HG03108 (cell line): ENCODE results near the gene A4GALT.
"Not testable (repeated sequence)": the region's sequence is repeated elsewhere in the genome, so short reads cannot be mapped to it uniquely, and the experiment has no call there.

ENCODE experiments used
- ATAC-seq: cut with Tn5 transposase; IDR thresholded peaks from one replicate; pipeline ENCODE4 v1.9.1; 2021; ENCODE audit warnings: moderate library complexity; ENCODE audit not compliant: unreplicated experiment

A4GALT gene

DNA sequence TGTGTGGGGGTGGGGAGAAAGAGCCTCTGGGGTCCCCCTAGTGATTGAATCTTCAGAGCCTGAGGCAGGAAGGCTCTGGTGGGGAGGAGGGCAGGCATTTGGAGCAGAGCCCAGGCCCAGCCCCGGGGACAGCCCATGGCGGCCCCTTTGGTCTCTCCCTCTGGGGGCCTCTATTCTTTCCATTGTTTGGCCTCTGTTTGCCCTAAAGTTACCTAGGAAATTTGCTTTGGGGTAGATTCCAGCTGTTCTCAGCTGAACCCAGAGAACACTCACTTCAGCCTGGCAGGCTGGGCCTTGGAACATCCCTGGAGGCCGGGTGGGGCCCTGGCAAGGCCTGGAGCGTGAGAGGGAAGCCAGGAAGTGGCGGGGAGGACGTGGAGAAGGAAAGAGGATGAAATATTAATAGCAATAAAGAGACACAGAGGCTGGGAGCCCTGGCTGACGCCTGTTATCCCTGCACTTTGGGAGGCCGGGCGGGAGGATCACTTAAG lies 22.9 kb upstream of the A4GALT start:
- no peak for ATAC-seq

DNA sequence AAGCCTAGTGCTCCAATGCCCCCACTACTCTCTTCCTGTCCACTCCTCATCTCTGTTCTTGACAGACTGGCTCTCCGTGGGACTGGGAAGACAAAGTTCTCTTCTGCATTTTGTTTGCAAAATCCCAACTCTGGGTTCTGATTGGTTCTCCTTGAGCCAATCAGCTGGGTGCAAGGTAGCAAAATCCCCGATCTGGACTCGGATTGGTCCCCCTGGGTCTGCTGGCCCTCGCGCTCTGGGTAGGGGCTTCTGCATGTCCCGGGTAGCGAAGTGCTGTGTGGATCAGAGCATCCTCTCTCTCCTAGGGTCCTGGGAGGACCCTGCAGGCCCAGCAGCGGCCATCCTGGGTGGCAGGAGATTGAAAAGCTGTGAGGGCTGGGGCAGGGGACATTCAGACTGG lies 22.3 kb upstream of the A4GALT start:
- no peak for ATAC-seq

DNA sequence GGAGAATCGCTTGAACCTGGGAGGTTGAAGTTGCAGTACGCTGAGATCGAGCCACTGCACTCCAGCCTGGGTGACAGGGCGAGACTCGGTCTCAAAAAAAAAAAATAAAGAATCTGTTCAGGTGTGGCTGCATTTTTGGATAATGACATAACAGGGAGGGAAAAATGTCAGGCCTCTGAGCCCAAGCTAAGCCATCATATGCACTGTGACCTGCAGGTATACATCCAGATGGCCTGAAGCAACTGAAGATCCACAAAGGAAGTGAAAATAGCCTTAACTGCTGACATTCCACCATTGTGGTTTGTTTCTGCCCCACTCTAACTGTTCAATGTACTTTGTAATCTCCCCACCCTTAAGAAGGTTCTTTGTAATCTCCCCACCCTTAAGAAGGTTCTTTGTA lies 19.6 kb upstream of the A4GALT start:
- not testable (repeated sequence) for ATAC-seq

DNA sequence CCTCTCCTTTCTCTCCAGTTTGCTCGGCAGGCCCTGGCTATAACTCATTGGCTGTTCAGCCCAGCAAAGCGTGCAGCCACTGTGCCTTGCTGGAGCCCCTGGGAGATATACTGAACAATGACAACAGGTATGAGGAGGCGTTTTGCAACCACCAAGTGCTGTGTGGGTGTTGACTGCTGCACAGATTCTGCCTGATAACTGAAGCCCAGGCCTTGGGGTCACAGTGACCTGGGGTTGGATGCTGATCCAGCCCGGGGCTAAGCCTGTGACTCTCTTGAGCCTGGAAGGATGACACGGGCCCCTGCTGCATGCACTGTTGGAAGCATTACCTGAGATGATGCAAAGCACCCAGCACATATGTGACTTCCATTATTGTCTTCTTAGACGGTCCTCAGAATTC lies 13.7 kb upstream of the A4GALT start:
- ATAC-seq = no peak

DNA sequence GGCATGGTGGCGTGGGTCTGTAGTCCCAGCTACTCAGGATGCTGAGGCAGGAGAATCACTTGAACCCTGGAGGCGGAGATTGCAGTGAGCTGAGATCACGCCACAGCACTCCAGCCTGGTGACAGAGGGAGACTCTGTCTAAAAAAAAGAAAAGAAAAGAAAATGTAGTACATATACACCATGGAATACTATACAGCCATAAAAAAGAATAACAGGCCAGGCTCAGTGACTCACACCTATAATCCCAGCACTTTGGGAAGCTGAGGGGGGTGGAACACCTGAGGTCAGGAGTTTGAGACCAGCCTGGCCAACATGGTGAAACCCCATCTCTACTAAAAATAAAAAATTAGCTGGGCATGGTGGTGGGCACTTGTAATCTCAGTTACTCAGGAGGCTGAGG lies 12.7 kb upstream of the A4GALT start:
- ATAC-seq = not testable (repeated sequence)

DNA sequence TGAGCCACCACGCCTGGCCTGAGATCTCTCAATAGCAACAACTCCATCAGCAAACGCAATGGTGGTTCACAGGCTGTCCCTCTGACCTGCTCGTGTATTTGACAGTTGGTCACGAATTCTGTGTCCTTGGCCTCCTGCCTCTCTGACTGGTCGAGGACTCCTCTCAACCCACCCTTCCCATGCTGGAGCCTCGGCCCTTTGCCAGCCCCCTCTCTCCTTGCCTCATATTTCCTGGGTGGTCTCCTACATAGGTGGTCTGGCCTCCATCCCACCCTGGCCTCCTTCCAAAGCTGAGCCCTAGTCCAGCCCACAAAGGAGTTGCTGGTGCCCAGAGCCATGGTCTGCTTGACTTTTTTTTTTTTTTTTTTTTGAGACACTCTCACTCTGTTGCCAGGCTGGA lies 11.4 kb upstream of the A4GALT start:
- ATAC-seq = no peak

DNA sequence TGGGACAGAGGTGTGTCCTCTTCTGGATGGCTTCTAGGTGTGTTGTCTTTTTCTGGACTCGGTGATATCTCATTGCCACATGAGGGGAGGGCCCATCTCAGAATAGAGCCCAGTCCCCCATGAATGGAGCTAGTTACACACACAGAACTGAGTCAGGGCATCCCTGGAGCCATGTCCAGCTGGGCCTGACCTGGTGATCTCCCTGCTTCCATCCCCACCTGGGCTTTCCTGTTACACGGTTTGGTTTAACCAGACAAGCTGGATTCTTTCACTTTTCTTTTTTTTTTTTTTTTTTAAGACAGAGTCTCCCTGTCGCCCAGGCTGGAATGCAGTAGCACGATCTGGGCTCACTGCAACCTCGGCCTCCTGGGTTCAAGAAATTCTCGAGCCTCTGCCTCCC lies 6.1 kb upstream of the A4GALT start:
- no peak for ATAC-seq

DNA sequence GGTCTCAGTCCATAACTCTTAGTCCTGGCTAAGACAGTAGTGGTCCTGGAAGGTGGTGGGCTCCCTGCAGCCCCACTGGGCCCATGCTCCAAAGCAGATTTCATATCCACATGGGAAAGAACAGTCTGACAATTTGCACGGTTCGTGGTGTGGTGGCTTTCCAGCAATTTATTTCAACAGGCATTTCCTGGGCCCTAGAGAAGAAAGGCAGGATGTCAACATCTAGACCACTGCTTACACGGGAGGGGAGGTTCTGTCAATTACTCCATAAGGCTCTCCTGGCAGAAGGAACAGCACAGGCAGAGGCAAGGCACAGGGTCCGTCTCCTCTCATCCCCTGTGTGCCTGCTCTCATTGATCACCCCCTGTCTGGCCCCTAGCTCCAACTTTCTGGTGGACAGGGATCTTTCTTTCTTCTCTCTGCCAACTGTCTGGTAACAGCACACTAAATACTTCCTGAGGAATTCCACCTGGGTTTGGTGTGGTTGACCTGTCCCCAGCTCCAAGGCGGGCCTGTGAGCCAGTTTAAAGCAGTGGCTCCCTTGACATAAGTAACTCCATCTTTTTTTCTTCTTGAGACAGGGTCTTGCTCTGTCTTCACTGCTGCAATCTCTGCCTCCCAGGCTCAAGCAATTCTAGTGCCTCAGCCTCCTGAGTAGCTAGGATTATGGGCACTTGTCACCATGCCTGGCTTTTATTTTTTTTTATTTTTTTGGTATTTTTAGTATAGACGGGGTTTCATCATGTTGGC lies 5.1 kb upstream of the A4GALT start:
- ATAC-seq = no peak

DNA sequence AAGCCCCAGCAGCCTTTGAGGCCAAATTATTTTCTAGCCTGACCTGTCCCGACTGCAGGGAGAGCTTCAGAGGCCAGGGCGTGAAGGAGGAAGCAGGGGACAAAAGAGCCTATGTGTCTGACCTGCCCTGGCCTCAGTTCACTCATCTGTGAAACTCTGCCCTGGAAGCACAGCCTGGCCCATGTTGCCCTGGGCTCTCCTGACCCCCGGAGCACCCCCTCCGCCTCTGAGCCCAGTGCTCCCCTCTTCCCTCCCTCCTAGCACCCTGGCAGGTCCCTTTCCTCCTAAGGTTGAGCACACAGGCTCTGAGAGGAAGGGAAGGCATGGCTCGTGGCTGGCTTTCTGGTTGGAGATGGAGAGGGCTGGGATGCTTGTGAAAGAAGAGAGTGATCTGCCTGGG lies 3.4 kb upstream of the A4GALT start:
- no peak for ATAC-seq

DNA sequence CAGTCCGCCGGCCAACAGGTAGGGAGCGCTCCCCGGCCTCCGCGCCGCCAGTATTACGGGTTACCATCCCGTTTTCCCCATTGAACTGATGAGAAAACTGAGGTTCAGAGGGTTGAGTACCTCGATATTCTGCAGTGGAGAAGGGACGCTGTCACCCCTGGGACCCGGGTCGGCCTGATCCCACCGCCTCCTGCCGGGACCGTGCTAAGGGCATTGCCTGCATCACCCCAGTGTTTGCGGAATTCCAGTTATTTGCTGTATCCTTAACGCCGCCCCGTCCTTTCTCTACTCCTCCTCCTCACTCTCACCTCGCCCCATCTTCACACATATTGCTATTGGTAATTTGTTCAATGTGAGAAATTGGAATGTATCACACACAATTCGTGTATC lies 370 bp upstream of the A4GALT start:
- no peak for ATAC-seq

DNA sequence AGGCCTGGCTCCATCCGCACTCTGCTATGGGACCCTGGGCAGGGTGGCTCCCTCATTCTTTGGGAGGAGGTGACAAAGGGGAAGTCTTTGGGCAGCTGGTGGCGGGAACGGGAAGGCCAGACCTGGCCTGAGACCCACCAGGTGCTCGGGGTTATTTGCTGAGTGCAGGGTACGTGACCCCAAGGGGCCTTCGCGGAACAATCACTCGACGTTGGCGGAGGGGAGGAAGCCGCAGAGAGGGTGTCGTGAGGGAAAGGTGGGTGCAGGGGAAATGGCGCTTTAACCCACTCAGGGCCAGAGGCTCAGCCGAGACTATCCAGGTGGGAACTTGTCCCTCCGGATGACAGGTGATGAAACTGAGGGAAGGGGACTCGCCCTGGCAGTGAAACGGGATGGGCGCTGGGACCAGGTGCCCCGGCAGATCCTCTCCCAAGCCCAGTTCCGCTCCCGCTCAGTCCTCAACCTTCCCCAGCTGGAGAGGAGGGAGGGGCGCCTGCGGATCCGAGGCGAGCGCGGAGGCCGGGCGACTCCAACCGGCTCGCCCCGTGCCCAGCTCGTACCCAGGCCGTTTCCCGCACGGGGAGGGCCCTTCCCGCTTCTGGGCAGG lies 911 bp downstream of the A4GALT start:
- ATAC-seq = no peak

DNA sequence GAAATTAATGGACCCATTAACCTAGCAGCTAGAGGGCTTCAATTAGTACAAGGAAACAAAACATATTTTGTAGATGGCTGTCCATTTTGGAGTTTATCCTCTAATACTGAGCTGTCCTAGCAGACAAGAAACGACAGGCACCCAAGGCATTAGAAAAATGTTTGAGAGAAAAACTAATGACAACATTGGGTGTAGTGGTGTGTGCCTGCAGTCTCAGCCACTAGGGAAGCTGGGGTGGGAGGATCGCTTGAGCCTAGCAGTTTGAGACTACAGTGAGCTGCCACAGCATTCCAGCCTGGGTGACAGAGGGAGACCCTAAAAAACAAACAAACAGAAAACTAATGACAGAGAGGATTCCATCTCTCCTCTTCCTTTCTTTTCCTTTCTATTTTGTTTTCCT lies 1.5 kb downstream of the A4GALT start:
- no peak for ATAC-seq

DNA sequence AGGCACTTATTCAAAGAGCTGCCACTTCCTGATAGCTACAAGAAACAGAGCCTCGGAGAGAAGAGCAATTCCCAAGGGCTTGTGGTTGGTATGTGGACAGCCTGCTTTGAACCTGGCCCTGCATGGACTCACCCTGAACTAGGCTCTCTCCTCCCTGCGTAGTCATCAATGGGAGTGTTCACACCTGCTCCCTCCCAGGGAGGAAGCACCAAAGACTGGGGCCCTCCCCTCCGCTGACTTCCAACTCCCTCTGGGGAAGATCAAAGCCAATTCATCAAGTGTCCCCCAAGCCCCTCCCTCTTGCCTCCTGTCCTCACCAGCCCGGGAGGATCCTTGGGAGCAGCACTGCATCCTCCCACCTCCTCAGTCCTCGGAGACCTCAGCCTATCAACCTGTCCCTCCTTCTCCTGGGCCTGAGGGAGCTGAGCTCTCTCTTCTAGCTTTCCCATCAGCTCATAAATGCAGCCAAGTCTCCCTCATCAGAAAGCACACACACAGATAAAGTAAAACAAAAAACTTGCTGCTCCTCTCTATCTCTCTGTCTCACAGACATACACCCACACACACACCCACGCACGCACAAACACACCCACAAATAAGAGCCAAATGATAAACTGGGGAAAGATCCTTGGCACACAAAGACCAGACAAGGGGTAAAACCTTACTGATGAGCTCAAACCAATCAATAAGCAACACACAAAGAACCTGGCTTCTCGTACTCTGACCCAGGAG lies 3.3 kb downstream of the A4GALT start:
- peak; percentile 11 for ATAC-seq

DNA sequence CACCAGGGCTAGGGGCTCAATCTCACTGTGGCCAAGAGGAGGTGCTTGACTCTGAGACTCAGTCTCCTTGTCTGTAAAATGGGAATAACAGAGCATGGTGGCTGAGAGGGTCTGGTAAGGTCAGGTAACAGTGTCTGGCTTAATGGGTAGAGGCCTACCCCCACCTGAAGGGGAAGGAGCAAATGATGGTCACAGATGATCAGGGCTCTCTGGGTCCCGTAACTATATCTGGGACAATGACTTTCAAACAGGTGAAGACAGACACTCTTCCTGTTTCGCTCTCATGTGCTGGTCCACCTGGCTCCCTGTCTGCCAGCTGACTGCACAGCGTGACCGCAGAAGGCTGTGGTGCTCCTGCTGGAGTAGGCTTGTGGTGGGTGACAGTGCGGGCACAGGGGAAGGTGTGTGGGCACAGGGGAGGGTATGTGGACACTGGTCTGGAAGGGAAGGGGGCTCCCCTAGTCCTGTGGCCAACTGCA lies 4.0 kb downstream of the A4GALT start:
- peak; percentile 40 for ATAC-seq

DNA sequence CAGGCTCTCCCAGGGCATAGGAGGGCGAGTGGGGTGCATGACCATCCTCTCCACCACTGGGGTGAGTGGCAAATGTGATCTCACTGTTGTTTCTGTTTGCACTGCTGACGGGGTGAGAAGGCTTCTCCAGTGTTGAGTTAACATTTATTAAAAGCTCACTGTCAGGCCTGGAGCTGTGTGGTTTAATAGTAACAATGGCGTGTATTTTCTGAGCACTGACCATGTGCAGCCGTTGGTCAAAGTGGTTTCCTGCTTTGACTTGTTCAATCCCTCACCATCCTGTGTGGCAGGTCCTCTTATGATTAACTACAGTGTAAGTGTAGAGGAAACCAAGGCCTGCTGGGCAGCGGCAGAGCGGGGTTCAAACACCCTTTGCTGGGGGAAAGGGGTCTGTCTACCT lies 4.4 kb downstream of the A4GALT start:
- ATAC-seq = peak; percentile 39

DNA sequence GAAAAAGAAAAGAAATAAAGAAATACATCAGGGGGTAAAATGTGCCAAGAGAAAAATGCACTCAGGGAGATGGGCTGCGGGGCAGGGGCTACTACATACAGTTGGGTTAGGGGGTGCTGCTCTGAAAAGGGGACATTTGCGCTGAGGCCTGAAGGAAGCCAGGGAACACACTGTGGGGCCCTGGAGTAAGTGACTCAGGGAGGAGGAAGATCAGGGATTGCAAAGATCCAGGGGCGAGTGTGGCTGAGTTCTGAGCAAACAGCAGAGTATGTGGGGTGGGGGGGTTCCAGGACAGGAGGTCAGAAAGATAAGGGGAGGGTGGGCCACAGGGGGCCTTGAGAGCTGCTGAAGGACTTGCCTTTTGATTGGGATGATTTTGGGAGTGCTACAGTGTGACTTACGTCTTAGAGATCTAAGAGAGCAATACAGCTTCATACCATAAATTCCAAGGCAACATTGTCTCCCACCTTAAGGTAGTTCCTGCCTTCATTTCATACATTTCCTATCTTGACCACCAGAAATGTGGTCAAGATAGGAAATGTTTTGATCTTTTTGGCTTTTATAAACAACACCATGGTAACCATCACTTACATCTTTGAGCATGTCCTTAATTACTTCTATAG lies 5.8 kb downstream of the A4GALT start:
- ATAC-seq = no peak

DNA sequence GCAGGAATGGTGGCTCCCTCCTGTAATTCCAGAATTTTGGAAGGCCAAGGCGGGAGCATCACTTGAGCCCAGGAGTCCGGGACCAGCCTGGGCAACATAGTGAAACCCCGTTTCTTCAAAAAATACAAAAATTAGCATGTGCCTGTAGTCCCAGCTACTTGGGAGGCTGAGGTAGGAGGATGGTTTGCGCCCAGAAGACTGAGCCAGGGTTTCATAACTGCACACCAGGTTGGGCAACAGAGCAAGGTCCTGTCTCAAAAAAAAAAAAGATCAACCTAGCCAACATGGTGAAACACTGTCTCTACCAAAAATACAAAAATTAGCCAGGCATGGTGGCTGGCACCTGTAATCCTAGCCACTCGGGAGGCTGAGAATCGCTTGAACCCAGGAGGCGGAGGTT lies 6.4 kb downstream of the A4GALT start:
- ATAC-seq = no peak

DNA sequence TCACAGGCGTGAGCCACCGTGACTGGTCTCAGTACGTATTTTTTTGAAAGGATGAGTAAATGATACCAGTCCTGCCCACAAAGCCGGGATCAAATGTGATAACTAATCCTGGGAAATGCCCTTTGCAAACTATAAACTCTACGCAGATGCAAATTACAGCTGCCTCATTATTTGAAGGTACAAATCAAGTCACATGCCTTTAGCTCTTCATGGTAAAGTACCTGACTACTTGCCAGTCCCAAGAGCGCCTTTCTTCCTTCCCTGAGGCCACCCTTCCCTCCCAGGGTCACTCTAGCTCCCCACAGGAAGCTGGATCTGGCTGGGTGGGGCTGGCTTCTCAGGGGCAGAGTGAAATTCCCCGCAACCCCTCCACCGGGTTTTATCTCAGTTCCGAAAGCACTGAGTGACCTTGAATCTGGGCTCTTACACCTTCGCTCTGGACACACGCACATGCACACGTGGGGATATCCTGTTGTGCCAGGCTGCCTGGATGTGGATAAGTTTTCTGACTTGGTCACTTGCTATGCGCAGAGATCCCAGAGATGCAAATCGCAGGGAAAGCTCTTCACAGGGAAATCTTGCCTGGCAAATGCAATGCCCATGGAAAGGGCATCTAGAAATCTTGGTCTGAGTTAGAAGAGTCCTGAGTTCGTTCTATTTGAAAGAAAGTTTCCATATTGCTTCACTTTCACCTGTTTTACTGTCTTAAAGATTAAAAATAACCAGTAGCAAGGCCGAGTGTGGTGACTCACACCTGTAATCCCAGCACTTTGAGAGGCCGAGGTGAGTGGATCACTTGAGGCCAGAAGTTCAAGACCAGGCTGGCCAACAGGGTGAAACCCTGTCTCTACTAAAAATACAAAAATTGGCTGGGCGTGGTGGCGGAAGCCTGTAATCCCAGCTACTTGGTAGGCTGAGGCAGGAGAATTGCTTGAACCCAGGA lies 8.5 kb downstream of the A4GALT start:
- no peak for ATAC-seq

DNA sequence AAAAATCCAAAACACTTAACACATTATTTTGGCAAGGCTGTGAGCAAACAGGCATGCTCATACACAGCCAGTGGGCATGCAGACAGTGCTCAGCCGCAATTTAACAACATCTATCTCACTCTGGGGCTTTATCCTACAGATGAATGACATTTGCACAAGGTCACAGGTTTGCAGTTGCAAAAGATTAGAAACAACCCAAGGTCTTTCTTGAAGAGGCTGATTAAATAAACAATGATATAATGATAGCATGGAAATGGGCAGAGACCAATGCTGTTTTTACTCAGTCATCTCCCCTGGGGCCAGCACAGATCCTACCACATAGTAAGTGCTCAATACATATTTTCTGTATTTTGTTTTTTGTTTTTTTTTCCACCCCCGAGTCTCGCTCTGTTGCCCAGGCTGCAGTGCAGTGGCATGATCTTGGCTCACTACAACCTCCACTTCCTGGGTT lies 9.4 kb downstream of the A4GALT start:
- ATAC-seq = no peak

DNA sequence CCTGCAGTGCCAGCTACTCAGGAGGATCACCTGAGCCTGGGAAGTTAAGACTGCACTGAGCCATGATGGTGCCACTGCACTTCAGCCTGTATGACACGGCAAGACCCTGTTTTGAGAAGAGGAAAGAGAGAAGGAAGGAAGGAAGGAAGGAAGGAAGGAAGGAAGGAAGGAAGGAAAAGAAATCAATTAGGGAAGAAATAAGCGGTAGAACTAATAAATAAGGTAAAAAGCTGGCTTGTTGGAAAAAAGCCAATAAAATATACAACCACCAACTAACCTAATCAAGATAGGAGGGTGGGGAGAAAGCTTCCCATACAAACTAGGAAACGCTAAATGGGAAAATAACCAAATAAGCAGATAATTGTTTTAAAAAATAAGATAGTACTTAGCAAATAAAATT lies 12.3 kb downstream of the A4GALT start:
- no peak for ATAC-seq
